ENCODE data around the gene SLC45A2. TPM values are rescaled to one million over a fixed set of nuclear protein-coding genes. Genes with fewer than 3 reads are reported as not detected.
A peak's percentile ranks its signal among the peaks of the same experiment; 100 is the strongest.

SLC45A2 gene
- total and polyA plus RNA-seq, 2 of the 8 experiments (the other 6 are each of a cell fraction or from before 2014, with no cell fraction given), result 0.09 TPM; not detected in 1

- no peaks in the 10 kb centered on the region for H3K79me2 ChIP-seq (ENCODE audit: control insufficient read depth in 1 of 2, insufficient read depth in 2 of 2, low read length in 2 of 2)
- no peaks in the 10 kb centered on the region for H4K20me1 ChIP-seq (replicated peaks in 1 of 2; ENCODE audit: control insufficient read depth in 1 of 2, insufficient read depth in 2 of 2, low read length in 2 of 2)
- H3K23me2 ChIP-seq (ENCODE audit: low read depth, low read length), result peaks cover 5% of the 10 kb centered on the region
- H3K23ac ChIP-seq (ENCODE audit: insufficient read length), result no peak overlapping the region
- POLR2A ChIA-PET (ENCODE audit: partially characterized antibody), result interaction anchor here (1.1 kb wide), 1 partner anchor 15 kb away, joined by 4 read pairs; no protein-coding TSS in a partner anchor
- H2BK20ac ChIP-seq (ENCODE audit: low read length), result no peak overlapping the region
- no peak overlapping the region for H3K4me3 ChIP-seq (ENCODE audit: extremely low read depth in 1 of 4, insufficient read depth in 2 of 4, low read depth in 3 of 4, low read length in 4 of 4)
- H4K5ac ChIP-seq (ENCODE audit: insufficient read length, low read depth, low read length), result no peak overlapping the region
- peak overlapping the region; percentile 62 for H4K8ac ChIP-seq (ENCODE audit: extremely low read depth, insufficient read depth, low read length)
- H3K4me2 ChIP-seq (ENCODE audit: insufficient read depth in 1 of 2, low read depth in 2 of 2, low read length in 2 of 2), result no peak overlapping the region
- no peak overlapping the region for H3K9ac ChIP-seq (replicated peaks in 1 of 4; ENCODE audit: extremely low read depth in 1 of 4, low read depth in 3 of 4, low read length in 3 of 4)
- no peak overlapping the region for H4K91ac ChIP-seq (replicated peaks; ENCODE audit: insufficient read length, low read length)
- no peaks in the 10 kb centered on the region for H3K27me3 ChIP-seq (replicated peaks in 1 of 4; ENCODE audit: control insufficient read depth in 3 of 4, extremely low read depth in 1 of 4, insufficient read depth in 3 of 4, low read length in 3 of 4)
- no peak for DNase-seq (ENCODE audit: low read depth in 1 of 2, low spot score in 2 of 2)
- H2BK120ac ChIP-seq (replicated peaks; ENCODE audit: low read depth, low read length), result no peak overlapping the region
- no peak overlapping the region for H3K56ac ChIP-seq (replicated peaks; ENCODE audit: insufficient read length, low read depth, low read length)
- H2AFZ ChIP-seq (ENCODE audit: low read length), result no peak overlapping the region
- H2BK12ac ChIP-seq (ENCODE audit: low read depth, low read length), result no peak overlapping the region
- H3K4ac ChIP-seq (replicated peaks; ENCODE audit: insufficient read length, low read depth, low read length), result no peak overlapping the region
- peaks cover 0 to 3% (median 0%) of the 10 kb centered on the region in 4 experiments; a peak in 2 of 7 replicates for H3K4me1 ChIP-seq (replicated peaks in 1 of 4; ENCODE audit: control insufficient read depth in 3 of 4, insufficient read depth in 4 of 4, low read length in 3 of 4)
- H3K27ac ChIP-seq (ENCODE audit: low read depth, low read length), result no peak overlapping the region
- no peaks in the 10 kb centered on the region for H3K79me1 ChIP-seq (ENCODE audit: low read depth, low read length)
- H3K14ac ChIP-seq (ENCODE audit: insufficient read length), result no peak overlapping the region
- no peak for FAIRE-seq
- 97% methylated on average over 15 of the region's 15 CpGs; no CpG with 5 or more reads in 1 of the 2 experiments for WGBS, 2 experiments (ENCODE audit: extremely low coverage in 1 of 2, insufficient coverage in 1 of 2, insufficient read length in 1 of 2, insufficient replicate concordance in 2 of 2, low coverage in 1 of 2, low lambda C conversion rate in 2 of 2, missing lambda C conversion rate in 1 of 2)
- no peak for TF ChIP-seq GABPA (IDR thresholded peaks at IDR 0.05; ENCODE audit: borderline replicate concordance, insufficient read depth, low read length)
- TF ChIP-seq, protein P1, sequence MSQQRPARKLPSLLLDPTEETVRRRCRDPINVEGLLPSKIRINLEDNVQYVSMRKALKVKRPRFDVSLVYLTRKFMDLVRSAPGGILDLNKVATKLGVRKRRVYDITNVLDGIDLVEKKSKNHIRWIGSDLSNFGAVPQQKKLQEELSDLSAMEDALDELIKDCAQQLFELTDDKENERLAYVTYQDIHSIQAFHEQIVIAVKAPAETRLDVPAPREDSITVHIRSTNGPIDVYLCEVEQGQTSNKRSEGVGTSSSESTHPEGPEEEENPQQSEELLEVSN (IDR thresholded peaks at IDR 0.05), result no peak
- TF ChIP-seq, protein P2, sequence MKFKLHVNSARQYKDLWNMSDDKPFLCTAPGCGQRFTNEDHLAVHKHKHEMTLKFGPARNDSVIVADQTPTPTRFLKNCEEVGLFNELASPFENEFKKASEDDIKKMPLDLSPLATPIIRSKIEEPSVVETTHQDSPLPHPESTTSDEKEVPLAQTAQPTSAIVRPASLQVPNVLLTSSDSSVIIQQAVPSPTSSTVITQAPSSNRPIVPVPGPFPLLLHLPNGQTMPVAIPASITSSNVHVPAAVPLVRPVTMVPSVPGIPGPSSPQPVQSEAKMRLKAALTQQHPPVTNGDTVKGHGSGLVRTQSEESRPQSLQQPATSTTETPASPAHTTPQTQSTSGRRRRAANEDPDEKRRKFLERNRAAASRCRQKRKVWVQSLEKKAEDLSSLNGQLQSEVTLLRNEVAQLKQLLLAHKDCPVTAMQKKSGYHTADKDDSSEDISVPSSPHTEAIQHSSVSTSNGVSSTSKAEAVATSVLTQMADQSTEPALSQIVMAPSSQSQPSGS (IDR thresholded peaks at IDR 0.05; ENCODE audit: low read length), result no peak
- TF ChIP-seq SP4 (IDR thresholded peaks at IDR 0.05; ENCODE audit: low read length), result no peak
- no peak overlapping the region for H2BK5ac ChIP-seq (ENCODE audit: low read depth, low read length)
- CTCF ChIA-PET (ENCODE audit: partially characterized antibody), result interaction anchor here (3.9 kb wide), 1 partner anchor 13 kb away, joined by 22 read pairs; no protein-coding TSS in a partner anchor
- no peak overlapping the region for H3K18ac ChIP-seq (ENCODE audit: extremely low read depth, low read length)
- peak overlapping the region; percentile 17; the same call in 1 of the 2 replicates for H2AK5ac ChIP-seq (ENCODE audit: low read depth, low read length)
- H2BK15ac ChIP-seq (ENCODE audit: low read length), result no peak overlapping the region
- peaks cover 0 to 10% of the 10 kb centered on the region in 2 experiments; a peak in 1 of 4 replicates for H3K9me3 ChIP-seq (ENCODE audit: insufficient read depth in 2 of 2, low read depth in 1 of 2, low read length in 1 of 2)
- H3K36me3 ChIP-seq (ENCODE audit: control insufficient read depth in 2 of 4, insufficient read depth in 4 of 4, low read length in 3 of 4), result peaks cover 0 to 8% (median 4%) of the 10 kb centered on the region in 4 experiments; a peak in 5 of 8 replicates
Observed at GRCh38 chr5:33984178-33984577, 315 bp downstream of the SLC45A2 start.
